Measurements from ENCODE around the gene FXYD6.

The FXYD6 gene

DNA sequence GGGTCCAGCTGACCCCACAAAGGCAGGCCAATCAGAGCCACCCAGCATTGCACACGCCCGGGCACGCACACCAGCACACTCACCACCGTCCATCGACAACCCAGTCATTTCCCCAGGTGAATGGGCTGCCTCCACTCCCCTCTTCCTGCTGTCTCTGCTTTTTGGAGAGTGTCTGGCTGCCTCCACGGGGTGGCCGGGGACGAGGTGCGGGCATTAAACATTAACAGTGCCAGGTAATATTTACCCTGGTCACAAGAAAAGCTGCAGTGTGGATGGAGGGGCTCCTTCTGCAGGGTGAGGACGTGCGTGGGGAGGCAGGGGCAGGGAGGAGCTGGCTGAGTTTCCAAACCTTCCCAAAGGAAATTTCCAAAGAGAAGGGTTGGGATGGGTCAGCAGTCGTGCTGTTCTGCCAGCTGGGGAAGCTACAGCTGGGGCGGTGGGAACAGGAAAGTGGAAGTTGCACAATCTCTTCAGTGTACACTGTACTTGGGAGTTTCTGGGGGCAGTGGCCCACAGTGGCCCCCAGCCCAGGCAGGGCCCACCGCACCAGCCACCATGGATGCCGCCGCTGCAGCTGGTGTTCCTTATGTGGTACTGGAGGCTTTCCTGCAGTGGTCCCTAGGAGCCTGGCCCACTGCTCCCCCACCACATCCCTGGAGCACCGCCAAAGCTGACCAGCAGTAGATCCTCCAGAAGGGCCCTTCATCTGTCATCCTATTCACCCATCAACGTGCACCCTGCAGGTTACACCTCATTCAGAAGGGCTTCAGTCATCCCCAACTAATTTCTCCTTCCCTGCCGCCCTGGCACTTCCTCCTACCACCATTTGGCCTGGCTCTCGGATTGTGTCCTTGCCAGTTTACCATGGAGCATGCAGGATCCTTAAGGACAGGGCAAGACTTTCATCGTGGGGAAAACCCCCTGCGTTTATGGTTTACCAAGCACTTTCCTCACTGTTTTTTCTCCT lies 51.6 kb downstream of the FXYD6 start, which contains the start of gene FXYD2:
FXYD2 (minus strand) TSS at position 174 of the 967 bp plus-strand sequence; CDS start at position 108, 66 bp downstream.
- Histone ChIP-seq H3K27me3 (ENCODE audit: low read depth, low read length) (no peaks in the 10 kb centered on the region), H2AFZ (ENCODE audit: low read depth, low read length) (peak within 1 kb of the TSS; percentile 78), H3K4me1 (ENCODE audit: low read length) (peaks cover 78% of the 10 kb centered on the region), H3K4me3 (ENCODE audit: low read length) (peak within 1 kb of the TSS; percentile 13; the same call in 1 of the 2 replicates), H3K27ac (ENCODE audit: low read length) (peak within 1 kb of the TSS; percentile 47), H3K4me2 (ENCODE audit: low read length) (peak within 1 kb of the TSS; percentile 54), H3K36me3 (replicated peaks; ENCODE audit: low read depth, low read length) (no peaks in the 10 kb centered on the region), H4K20me1 (ENCODE audit: insufficient read depth, low read length) (no peaks in the 10 kb centered on the region), H3K9me3 (ENCODE audit: insufficient read depth, low read length) (no peaks in the 10 kb centered on the region), H3K9ac (ENCODE audit: low read length) (peak within 1 kb of the TSS; percentile 62), H3K79me2 (ENCODE audit: low read length) (no peaks in the 10 kb centered on the region)
- TF ChIP-seq EZH2phosphoT487 (IDR thresholded peaks at IDR 0.05; ENCODE audit: low read depth) = no peak

DNA sequence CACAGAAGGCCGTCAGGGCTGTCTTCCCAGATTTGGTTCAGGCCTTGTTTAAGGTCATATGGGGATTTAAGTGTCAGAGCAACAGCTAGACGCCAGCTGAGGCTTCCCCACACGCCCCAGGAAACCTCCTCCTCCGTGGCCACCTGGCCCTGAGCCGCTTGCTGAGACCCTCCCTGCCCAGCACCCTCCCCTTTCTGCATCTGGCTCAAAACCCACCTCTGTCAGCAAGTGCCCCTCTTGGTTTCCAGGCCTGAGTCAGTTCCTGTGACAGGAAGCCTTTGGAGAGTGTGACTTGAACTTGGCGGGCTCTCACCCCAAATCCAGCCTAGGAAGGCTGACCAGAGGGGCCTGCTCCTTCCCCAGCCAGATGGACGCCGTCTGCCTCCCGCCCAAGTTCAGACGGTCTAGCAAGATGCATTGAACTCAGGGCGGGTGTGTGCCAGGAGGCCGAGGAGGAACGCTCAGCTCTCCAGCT lies 52.5 kb downstream of the FXYD6 start:
- Histone ChIP-seq H3K4me3 (ENCODE audit: low read length) (peak overlapping the region; percentile 13; the same call in 1 of the 2 replicates), H2AFZ (ENCODE audit: low read depth, low read length) (peak overlapping the region; percentile 78)

DNA sequence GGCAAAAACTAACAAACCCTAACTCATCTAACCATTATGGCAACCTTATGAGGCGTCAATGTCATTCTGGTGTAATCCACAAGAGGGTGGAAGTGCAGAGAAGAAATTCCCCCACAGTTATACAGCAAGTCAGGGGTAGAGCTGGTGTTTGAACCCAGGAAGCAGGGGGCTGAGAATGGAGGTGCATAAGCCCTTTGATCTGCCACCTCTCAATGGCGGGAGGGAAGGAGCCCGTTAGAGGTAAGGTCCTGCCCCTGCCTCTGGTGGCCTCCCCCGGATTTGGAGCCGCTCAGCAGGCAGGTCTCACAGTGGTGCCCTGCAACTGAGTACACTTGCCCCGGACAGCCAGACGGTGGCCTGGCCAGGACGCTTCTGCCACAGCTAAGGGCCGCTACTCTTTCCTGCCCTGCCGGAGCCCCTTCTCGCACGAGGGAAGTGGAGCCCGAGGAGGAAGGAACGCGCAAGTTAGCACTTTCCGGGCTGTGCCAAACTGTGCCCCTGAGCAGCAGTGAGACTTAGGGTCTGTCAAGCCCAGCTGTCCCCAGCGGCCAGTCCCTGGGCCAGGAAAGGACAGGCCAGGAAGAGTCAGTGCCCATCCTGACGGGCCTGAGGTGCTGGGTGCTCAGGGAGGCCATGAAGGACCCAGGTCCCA lies 53.0 kb downstream of the FXYD6 start:
- Histone ChIP-seq H3K4me1 (ENCODE audit: low read length) (peaks cover 78% of the 10 kb centered on the region), H3K4me3 (ENCODE audit: low read length) (peak overlapping the region; percentile 13; the same call in 1 of the 2 replicates), H3K27ac (ENCODE audit: low read length) (peak overlapping the region; percentile 47), H3K36me3 (replicated peaks; ENCODE audit: low read depth, low read length) (no peaks in the 10 kb centered on the region), H3K27me3 (ENCODE audit: low read depth, low read length) (no peaks in the 10 kb centered on the region), H3K4me2 (ENCODE audit: low read length) (peak overlapping the region; percentile 54), H3K79me2 (ENCODE audit: low read length) (no peaks in the 10 kb centered on the region), H2AFZ (ENCODE audit: low read depth, low read length) (peak overlapping the region; percentile 78), H4K20me1 (ENCODE audit: insufficient read depth, low read length) (no peaks in the 10 kb centered on the region), H3K9me3 (ENCODE audit: insufficient read depth, low read length) (no peaks in the 10 kb centered on the region), H3K9ac (ENCODE audit: low read length) (peak overlapping the region; percentile 62)
- no peak for TF ChIP-seq EZH2phosphoT487 (IDR thresholded peaks at IDR 0.05; ENCODE audit: low read depth)
- TF ChIP-seq, protein P1, sequence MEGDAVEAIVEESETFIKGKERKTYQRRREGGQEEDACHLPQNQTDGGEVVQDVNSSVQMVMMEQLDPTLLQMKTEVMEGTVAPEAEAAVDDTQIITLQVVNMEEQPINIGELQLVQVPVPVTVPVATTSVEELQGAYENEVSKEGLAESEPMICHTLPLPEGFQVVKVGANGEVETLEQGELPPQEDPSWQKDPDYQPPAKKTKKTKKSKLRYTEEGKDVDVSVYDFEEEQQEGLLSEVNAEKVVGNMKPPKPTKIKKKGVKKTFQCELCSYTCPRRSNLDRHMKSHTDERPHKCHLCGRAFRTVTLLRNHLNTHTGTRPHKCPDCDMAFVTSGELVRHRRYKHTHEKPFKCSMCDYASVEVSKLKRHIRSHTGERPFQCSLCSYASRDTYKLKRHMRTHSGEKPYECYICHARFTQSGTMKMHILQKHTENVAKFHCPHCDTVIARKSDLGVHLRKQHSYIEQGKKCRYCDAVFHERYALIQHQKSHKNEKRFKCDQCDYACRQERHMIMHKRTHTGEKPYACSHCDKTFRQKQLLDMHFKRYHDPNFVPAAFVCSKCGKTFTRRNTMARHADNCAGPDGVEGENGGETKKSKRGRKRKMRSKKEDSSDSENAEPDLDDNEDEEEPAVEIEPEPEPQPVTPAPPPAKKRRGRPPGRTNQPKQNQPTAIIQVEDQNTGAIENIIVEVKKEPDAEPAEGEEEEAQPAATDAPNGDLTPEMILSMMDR (IDR thresholded peaks at IDR 0.05; ENCODE audit: low read depth, low read length) = peak; percentile 69

More for the DNA sequence above, 52.5 kb downstream of the FXYD6 start:
- Histone ChIP-seq H3K79me2 (ENCODE audit: low read length) (no peaks in the 10 kb centered on the region), H3K4me1 (ENCODE audit: low read length) (peaks cover 78% of the 10 kb centered on the region), H3K36me3 (replicated peaks; ENCODE audit: low read depth, low read length) (no peaks in the 10 kb centered on the region), H3K9me3 (ENCODE audit: insufficient read depth, low read length) (no peaks in the 10 kb centered on the region), H3K27me3 (ENCODE audit: low read depth, low read length) (no peaks in the 10 kb centered on the region), H3K9ac (ENCODE audit: low read length) (peak overlapping the region; percentile 62), H3K27ac (ENCODE audit: low read length) (peak overlapping the region; percentile 47), H3K4me2 (ENCODE audit: low read length) (peak overlapping the region; percentile 54), H4K20me1 (ENCODE audit: insufficient read depth, low read length) (no peaks in the 10 kb centered on the region)
- TF ChIP-seq, protein P1 (IDR thresholded peaks at IDR 0.05; ENCODE audit: low read depth, low read length) = no peak
- TF ChIP-seq EZH2phosphoT487 (IDR thresholded peaks at IDR 0.05; ENCODE audit: low read depth) = no peak

DNA sequence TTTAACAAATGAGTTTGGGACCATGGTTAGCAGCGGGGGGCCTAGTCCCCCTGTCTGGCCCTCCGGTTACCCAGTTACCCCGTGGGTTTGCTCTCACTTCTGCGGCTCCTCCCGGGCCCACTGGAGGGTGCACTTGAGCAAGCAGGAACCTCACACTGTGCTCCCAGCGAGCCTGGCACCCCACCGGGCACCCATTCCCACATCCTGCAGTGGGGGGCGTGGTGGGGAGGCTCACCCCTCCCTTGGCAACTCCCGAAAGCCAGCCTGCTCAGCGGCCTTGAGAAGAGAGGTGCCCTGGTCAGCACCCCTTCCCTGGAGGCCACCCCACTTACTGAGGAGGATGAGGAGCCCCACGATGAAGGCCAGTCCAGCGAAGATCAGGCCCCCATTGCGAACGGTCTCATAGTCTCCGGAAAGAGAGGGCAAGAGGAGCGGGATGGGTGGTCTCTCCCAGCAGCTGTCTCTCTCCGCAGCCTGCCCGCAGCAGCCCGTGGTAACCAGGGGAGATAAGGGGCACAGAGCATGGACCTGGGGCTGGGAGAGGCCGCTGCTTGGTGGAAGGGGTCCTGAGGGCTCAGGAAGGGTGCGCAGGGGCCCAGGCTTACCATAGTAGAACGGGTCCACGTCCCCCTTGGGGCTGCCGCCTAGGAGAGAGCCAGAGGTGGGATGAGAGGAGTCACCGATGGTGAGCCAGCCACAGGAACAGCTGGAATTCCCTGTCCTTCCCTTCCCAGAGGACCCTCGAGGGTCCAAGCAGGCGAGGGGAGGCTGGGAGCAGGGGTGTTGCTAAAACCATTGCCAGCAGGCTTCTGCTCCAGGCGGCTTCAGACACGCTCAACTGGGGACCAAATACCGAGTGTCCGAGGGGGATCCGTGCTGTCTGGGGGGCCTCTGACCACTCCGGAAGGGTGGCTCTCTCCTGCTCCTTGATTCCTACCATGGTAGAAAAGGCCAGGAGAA lies 54.1 kb downstream of the FXYD6 start:
- Histone ChIP-seq H3K4me2 (ENCODE audit: low read length) (peak overlapping the region; percentile 54), H3K9me3 (ENCODE audit: insufficient read depth, low read length) (no peaks in the 10 kb centered on the region), H2AFZ (ENCODE audit: low read depth, low read length) (0 out of 2 replicates have a peak overlapping the region, but pooled peaks have one; percentile 10), H3K9ac (ENCODE audit: low read length) (peak overlapping the region; percentile 62; the same call in 1 of the 2 replicates), H3K79me2 (ENCODE audit: low read length) (no peaks in the 10 kb centered on the region), H4K20me1 (ENCODE audit: insufficient read depth, low read length) (no peaks in the 10 kb centered on the region), H3K27ac (ENCODE audit: low read length) (peak overlapping the region; percentile 47; the same call in 1 of the 2 replicates), H3K36me3 (replicated peaks; ENCODE audit: low read depth, low read length) (no peaks in the 10 kb centered on the region), H3K4me3 (ENCODE audit: low read length) (no peak overlapping the region), H3K27me3 (ENCODE audit: low read depth, low read length) (no peaks in the 10 kb centered on the region), H3K4me1 (ENCODE audit: low read length) (peaks cover 78% of the 10 kb centered on the region)
- TF ChIP-seq, protein P1 (IDR thresholded peaks at IDR 0.05; ENCODE audit: low read depth, low read length) = peak; percentile 78
- no peak for TF ChIP-seq EZH2phosphoT487 (IDR thresholded peaks at IDR 0.05; ENCODE audit: low read depth)

Data from OCI-LY3 (cell line).